ENCODE results near the gene KCNQ1OT1. TPM values are rescaled to one million over a fixed set of nuclear protein-coding genes. Genes with fewer than 3 reads are reported as not detected.

The KCNQ1OT1 gene
- total and polyA plus RNA-seq, 9 of the 15 experiments (the other 6 are each of a cell fraction or from before 2014, with no cell fraction given): 0.04 to 2.3 (median 0.74) TPM

DNA sequence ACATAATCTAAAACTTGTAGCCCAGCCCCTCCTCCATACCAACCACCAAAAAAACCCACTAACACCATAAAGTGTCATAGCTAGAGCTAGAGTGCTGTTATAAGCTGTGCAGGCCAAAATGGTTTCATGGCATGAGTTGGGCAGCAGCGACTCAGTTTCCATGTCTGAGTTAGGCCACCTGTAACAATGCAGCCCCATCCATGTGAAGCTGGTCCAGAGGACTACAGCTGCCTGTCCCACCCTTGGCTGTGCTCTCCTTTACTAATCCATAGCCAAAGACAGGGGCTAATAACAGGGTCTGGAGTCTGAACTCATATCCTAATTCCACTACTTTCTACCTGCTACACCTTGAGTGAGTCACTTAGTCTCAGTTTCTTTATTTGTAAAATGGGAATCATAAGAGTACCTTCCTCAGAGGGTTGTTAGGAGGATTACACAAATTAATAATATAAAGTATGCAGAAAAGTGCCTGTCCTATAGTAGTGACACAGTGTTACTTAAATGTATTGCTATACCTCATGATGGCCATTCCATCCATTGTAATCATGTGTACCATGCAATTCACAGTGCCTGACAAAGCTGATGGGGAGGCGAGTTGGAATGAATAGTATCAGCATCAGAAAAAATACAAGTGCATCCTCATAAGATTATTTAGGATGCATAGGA is 20.6 kb downstream of the KCNQ1OT1 start:
- no peak for ATAC-seq
- WGBS (ENCODE audit: insufficient coverage, low coverage, missing lambda C conversion rate): 66% methylated on average over 2 of the region's 2 CpGs
- CTCF ChIA-PET (ENCODE audit: low intra/inter-chr PET ratio): no interaction called here
- H3K27me3 ChIP-seq (ENCODE audit: control insufficient read depth in 2 of 2, insufficient read depth in 2 of 2, low read length in 2 of 2): no peaks in the 10 kb centered on the region
- H3K9ac ChIP-seq (ENCODE audit: insufficient read depth in 1 of 2, low read depth in 2 of 2, low read length in 2 of 2): no peak overlapping the region
- in situ Hi-C loops (cut with MboI): no loop called here
- no peak for FAIRE-seq
- POLR2A ChIA-PET: interaction anchor here (1.3 kb wide), 1 partner anchor 11 kb away, joined by 7 read pairs; no protein-coding TSS in a partner anchor
- peaks cover 25% of the 10 kb centered on the region for H4K20me1 ChIP-seq (replicated peaks; ENCODE audit: control insufficient read depth, insufficient read depth, low read length)
- peaks cover 46% of the 10 kb centered on the region for H3K36me3 ChIP-seq (ENCODE audit: control insufficient read depth, insufficient read depth, low read length)
- no TSS peak for BruUV-seq (replicated peaks)
- no peak overlapping the region for H2AFZ ChIP-seq (ENCODE audit: low read depth, low read length)
- peaks cover 8 to 10% of the 10 kb centered on the region in 2 experiments; a peak in 4 of 5 replicates for H3K4me1 ChIP-seq (replicated peaks in 1 of 2; ENCODE audit: control insufficient read depth in 2 of 2, insufficient read depth in 2 of 2, low read length in 2 of 2)
- DNase-seq (ENCODE audit: extremely low read depth in 1 of 4, low spot score in 3 of 4): no peak
- no peak overlapping the region for H3K4me3 ChIP-seq
- no peak overlapping the region for H3K4me2 ChIP-seq (ENCODE audit: insufficient read depth, low read length)
- no peak overlapping the region for H3K27ac ChIP-seq (ENCODE audit: extremely low read depth, low read depth, low read length)
- H3K9me3 ChIP-seq (replicated peaks; ENCODE audit: control insufficient read depth, insufficient read depth, low read depth, low read length): no peaks in the 10 kb centered on the region
- H3K79me2 ChIP-seq (ENCODE audit: control insufficient read depth, insufficient read depth, low read length): peaks cover 74% of the 10 kb centered on the region
- H3K9me1 ChIP-seq (ENCODE audit: control insufficient read depth, insufficient read depth, low read length): no peaks in the 10 kb centered on the region
- intact Hi-C loops (cut with micrococcal nuclease): no loop called here
- TF ChIP-seq RNF2 (IDR thresholded peaks at IDR 0.05): no peak
- TF ChIP-seq RBFOX2 (IDR thresholded peaks at IDR 0.05; ENCODE audit: low read depth, low read length): no peak
- TF ChIP-seq ETV6 (IDR thresholded peaks at IDR 0.05; ENCODE audit: borderline replicate concordance in 1 of 2, low read depth in 2 of 2, low read length in 1 of 2): no peak
- no peak for TF ChIP-seq ETV6 (CRISPR knock-in tag; IDR thresholded peaks at IDR 0.05; ENCODE audit: borderline replicate concordance)
- no peak for TF ChIP-seq JUND (IDR thresholded peaks at IDR 0.05; ENCODE audit: borderline replicate concordance, low read depth, low read length)
- TF ChIP-seq JUND (tag; IDR thresholded peaks at IDR 0.05; ENCODE audit: borderline replicate concordance, low read depth, low read length): no peak
- TF ChIP-seq, protein P1, sequence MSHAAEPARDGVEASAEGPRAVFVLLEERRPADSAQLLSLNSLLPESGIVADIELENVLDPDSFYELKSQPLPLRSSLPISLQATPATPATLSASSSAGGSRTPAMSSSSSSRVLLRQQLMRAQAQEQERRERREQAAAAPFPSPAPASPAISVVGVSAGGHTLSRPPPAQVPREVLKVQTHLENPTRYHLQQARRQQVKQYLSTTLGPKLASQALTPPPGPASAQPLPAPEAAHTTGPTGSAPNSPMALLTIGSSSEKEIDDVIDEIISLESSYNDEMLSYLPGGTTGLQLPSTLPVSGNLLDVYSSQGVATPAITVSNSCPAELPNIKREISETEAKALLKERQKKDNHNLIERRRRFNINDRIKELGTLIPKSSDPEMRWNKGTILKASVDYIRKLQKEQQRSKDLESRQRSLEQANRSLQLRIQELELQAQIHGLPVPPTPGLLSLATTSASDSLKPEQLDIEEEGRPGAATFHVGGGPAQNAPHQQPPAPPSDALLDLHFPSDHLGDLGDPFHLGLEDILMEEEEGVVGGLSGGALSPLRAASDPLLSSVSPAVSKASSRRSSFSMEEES (CRISPR knock-in tag; IDR thresholded peaks at IDR 0.05): no peak
- TF ChIP-seq ZNF785 (CRISPR knock-in tag; IDR thresholded peaks at IDR 0.05): no peak
- no peak for TF ChIP-seq POLR3A (IDR thresholded peaks at IDR 0.05; ENCODE audit: borderline replicate concordance, extremely low read depth, insufficient read depth, insufficient read length)
- TF ChIP-seq SMAD1 (IDR thresholded peaks at IDR 0.05; ENCODE audit: low read depth, low read length, partially characterized antibody): no peak
